Endodermal cell (in vitro differentiated cells): ENCODE measurements around the gene EPC2. TPM values are rescaled to one million over a fixed set of nuclear protein-coding genes. Genes with fewer than 3 reads are reported as not detected.
"Not testable (repeated sequence)": the region's sequence is repeated elsewhere in the genome, so short reads cannot be mapped to it uniquely, and the experiment has no call there.

Source experiments
- DNase-seq: peaks from one replicate; pipeline ENCODE4 v3.0.0-alpha.2; 2017
- H3K27ac ChIP-seq: 2 replicates; pipeline ENCODE4 v1.5.1; 2013; ENCODE audit warnings: mild to moderate bottlenecking, low read depth, low read length, moderate library complexity
- H3K27me3 ChIP-seq: 2 replicates; pipeline ENCODE4 v1.6.1; 2013; ENCODE audit warnings: mild to moderate bottlenecking, low read length, moderate library complexity; ENCODE audit not compliant: insufficient read depth, control insufficient read depth, poor library complexity, severe bottlenecking
- H3K36me3 ChIP-seq: 2 replicates; pipeline ENCODE4 v1.7.0; 2013; ENCODE audit warnings: mild to moderate bottlenecking, low read length, moderate library complexity; ENCODE audit not compliant: control insufficient read depth, insufficient read depth
- H3K4me1 ChIP-seq: one replicate; pipeline ENCODE4 v1.7.0; 2013; ENCODE audit warnings: low read length; ENCODE audit not compliant: control insufficient read depth, insufficient read depth
- H3K4me3 ChIP-seq: 2 replicates; pipeline ENCODE4 v1.5.1; 2013; ENCODE audit warnings: mild to moderate bottlenecking, low read length, moderate library complexity
- H3K9ac ChIP-seq: 2 replicates; pipeline ENCODE4 v1.6.1; 2013; ENCODE audit warnings: mild to moderate bottlenecking, low read length, moderate library complexity; ENCODE audit not compliant: poor library complexity, severe bottlenecking; ENCODE audit errors: extremely low read depth
- H3K9me3 ChIP-seq: 2 replicates; pipeline ENCODE4 v1.6.1; 2013; ENCODE audit warnings: mild to moderate bottlenecking, low read length, moderate library complexity; ENCODE audit not compliant: control insufficient read depth
- H3K27ac Mint-ChIP-seq: 2 replicates; pipeline ENCODE4 v1.8.0; 2020; ENCODE audit warnings: mixed read lengths
- H3K27me3 Mint-ChIP-seq: 2 replicates; pipeline ENCODE4 v1.8.0; 2021; ENCODE audit warnings: mild to moderate bottlenecking, mixed read lengths; ENCODE audit not compliant: insufficient read depth
- H3K36me3 Mint-ChIP-seq: 2 replicates; pipeline ENCODE4 v1.8.0; 2020; ENCODE audit warnings: low read depth, mixed read lengths
- H3K4me1 Mint-ChIP-seq: 2 replicates; pipeline ENCODE4 v1.8.0; 2020; ENCODE audit warnings: mixed read lengths
- H3K4me3 Mint-ChIP-seq: 2 replicates; pipeline ENCODE4 v1.8.0; 2020; ENCODE audit warnings: mild to moderate bottlenecking, moderate library complexity, mixed read lengths
- H3K9me3 Mint-ChIP-seq: 2 replicates; pipeline ENCODE4 v1.8.0; 2020; ENCODE audit warnings: mild to moderate bottlenecking, mixed read lengths
- CTCF ChIP-seq: fragments of 200-600 bp; sonication (generic); conservative IDR thresholded peaks from 2 replicates; pipeline ENCODE4 v1.5.0; 2021; ENCODE audit warnings: antibody characterized with exemption, mild to moderate bottlenecking
- WGBS, 2 experiments: methylation state at CpG; one replicate each; pipeline versions ENCODE4 v1.1.5 to v1.1.7; 2013; ENCODE audit warnings: missing lambda C conversion rate in 2 of 2, mixed read lengths in 1 of 2; ENCODE audit not compliant: insufficient coverage in 1 of 2, insufficient read length in 1 of 2; 5-methylcytosine and 5-hydroxymethylcytosine counted together
- total RNA-seq, 2 donors: library from RNA; stranded (reverse); fragmentation: NEBNext Ultra II Directional in 1 of 2; extraction: Animal tissue kit (Norgen Biotek cat#: 25700) in 1 of 2; gene quantifications; 2 replicates in 1 of 2; 3 replicates in 1 of 2; pipeline ENCODE4 v1.2.1, GENCODE V29; 2021

Gene EPC2
- total RNA-seq, 2 donors from 2014 or later = 23.0 to 32.0 TPM

GRCh38 chr2:148681443-148681842 lies 36.9 kb downstream of the EPC2 start:
- Mint-ChIP-seq H3K36me3 (peaks cover 18% of the 10 kb centered on the region), H3K4me3 (no peak overlapping the region), H3K27me3 (no peaks in the 10 kb centered on the region), H3K9me3 (peaks cover 6% of the 10 kb centered on the region), H3K4me1 (peaks cover 4% of the 10 kb centered on the region), H3K27ac (no peak overlapping the region)
- Histone ChIP-seq H3K9ac (no peak overlapping the region), H3K9me3 (peaks cover 3% of the 10 kb centered on the region), H3K36me3 (no peaks in the 10 kb centered on the region), H3K4me3 (no peak overlapping the region), H3K27me3 (no peaks in the 10 kb centered on the region), H3K27ac (no peak overlapping the region), H3K4me1 (no peaks in the 10 kb centered on the region)
- DNase-seq = no peak
- TF ChIP-seq CTCF = no peak
- WGBS, 2 experiments = 89 to 94% methylated on average over 1 to 5 of the region's 5 CpGs

- not testable (repeated sequence) for H3K4me3 ChIP-seq, H3K4me1 ChIP-seq, DNase-seq, H3K9ac ChIP-seq, H3K27ac ChIP-seq, H3K36me3 ChIP-seq, H3K27me3 ChIP-seq, H3K9me3 ChIP-seq, H3K27me3 Mint-ChIP-seq, H3K9me3 Mint-ChIP-seq, H3K27ac Mint-ChIP-seq, H3K4me1 Mint-ChIP-seq, H3K4me3 Mint-ChIP-seq
- peaks cover 18% of the 10 kb centered on the region for H3K36me3 Mint-ChIP-seq
- WGBS, 2 experiments = 96 to 99% methylated on average over 3 to 4 of the region's 6 CpGs
These were observed 37.3 kb downstream of the EPC2 start for GRCh38 chr2:148681862-148682261.

GRCh38 chr2:148684507-148684906 lies 40.0 kb downstream of the EPC2 start:
- no peak overlapping the region for H3K4me3 Mint-ChIP-seq
- no peak overlapping the region for H3K27ac ChIP-seq

More at GRCh38 chr2:148684507-148684906, 40.0 kb downstream of the EPC2 start:
- no peaks in the 10 kb centered on the region for H3K9me3 ChIP-seq
- H3K27me3 ChIP-seq = no peaks in the 10 kb centered on the region
- H3K9me3 Mint-ChIP-seq = peaks cover 3% of the 10 kb centered on the region
- H3K4me1 ChIP-seq = no peaks in the 10 kb centered on the region
- H3K9ac ChIP-seq = no peak overlapping the region
- H3K27me3 Mint-ChIP-seq = no peaks in the 10 kb centered on the region
- 97 to 98% methylated on average over 5 to 6 of the region's 6 CpGs for WGBS, 2 experiments
- no peak for DNase-seq
- H3K27ac Mint-ChIP-seq = no peak overlapping the region
- peaks cover 10% of the 10 kb centered on the region for H3K36me3 Mint-ChIP-seq
- H3K4me1 Mint-ChIP-seq = peaks cover 1% of the 10 kb centered on the region
- H3K4me3 ChIP-seq = no peak overlapping the region
- H3K36me3 ChIP-seq = no peaks in the 10 kb centered on the region
- no peak for TF ChIP-seq CTCF
